Measurements from ENCODE around the gene LRCOL1.

The LRCOL1 gene

DNA sequence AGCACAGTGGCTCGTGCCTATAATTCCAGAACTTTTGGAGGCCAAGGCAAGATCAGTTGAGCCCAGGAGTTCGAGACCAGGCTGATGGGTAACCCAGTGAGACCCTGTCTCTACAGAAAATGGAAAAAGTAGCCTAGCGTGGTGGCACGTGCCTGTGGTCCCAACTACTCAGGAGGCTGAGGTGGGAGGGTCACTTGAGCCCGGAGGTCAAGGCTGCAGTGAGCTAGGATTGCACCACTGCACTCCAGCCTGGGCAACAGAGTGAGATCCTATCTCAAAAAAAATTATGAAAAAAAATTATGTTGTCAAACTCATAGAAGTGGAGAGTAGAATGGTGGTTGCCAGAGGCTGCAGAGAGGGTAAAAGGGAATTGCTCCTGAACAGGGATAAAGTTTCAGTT, 3.6 kb upstream of the LRCOL1 start:
- H3K27me3 ChIP-seq (ENCODE audit: control insufficient read depth, insufficient read depth, low read length) = peaks cover 70% of the 10 kb centered on the region
- peaks cover 18% of the 10 kb centered on the region for H3K9me3 ChIP-seq (replicated peaks; ENCODE audit: low read length)
- no peak overlapping the region for H3K9ac ChIP-seq (ENCODE audit: low read depth, low read length)
- H3K4me1 ChIP-seq (ENCODE audit: control insufficient read depth, insufficient read depth, low read length) = peaks cover 10% of the 10 kb centered on the region
- no peak overlapping the region for H3K4me2 ChIP-seq (ENCODE audit: low read length)
- H3K4me3 ChIP-seq (ENCODE audit: low read length) = no peak overlapping the region
- no peaks in the 10 kb centered on the region for H3K36me3 ChIP-seq (ENCODE audit: insufficient read depth, low read length)

DNA sequence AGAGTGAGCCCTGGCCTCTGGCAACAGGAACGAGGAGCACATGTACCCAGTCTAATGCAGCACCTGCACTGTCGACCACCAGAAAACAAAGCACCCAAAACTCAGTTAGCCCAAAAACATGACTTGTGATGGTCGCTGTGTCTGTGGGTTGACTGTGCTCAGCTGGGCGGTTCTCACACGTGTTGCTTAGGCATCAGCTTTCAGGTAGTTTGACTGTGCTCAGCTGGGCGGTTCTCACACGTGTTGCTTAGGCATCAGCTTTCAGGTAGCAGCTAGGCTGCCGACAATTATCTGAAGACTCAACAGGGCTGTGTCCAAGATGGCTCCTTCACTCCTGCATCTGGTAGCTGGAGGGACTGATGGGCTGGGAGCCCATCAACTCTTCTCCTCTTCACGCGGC, 1.2 kb upstream of the LRCOL1 start:
- Histone ChIP-seq H3K4me3 (ENCODE audit: low read length) (no peak overlapping the region), H3K27me3 (ENCODE audit: control insufficient read depth, insufficient read depth, low read length) (peaks cover 76% of the 10 kb centered on the region), H3K4me1 (ENCODE audit: control insufficient read depth, insufficient read depth, low read length) (peaks cover 14% of the 10 kb centered on the region), H3K9ac (ENCODE audit: low read depth, low read length) (no peak overlapping the region), H3K36me3 (ENCODE audit: insufficient read depth, low read length) (no peaks in the 10 kb centered on the region), H3K9me3 (replicated peaks; ENCODE audit: low read length) (peaks cover 9% of the 10 kb centered on the region), H3K4me2 (ENCODE audit: low read length) (no peak overlapping the region)

DNA sequence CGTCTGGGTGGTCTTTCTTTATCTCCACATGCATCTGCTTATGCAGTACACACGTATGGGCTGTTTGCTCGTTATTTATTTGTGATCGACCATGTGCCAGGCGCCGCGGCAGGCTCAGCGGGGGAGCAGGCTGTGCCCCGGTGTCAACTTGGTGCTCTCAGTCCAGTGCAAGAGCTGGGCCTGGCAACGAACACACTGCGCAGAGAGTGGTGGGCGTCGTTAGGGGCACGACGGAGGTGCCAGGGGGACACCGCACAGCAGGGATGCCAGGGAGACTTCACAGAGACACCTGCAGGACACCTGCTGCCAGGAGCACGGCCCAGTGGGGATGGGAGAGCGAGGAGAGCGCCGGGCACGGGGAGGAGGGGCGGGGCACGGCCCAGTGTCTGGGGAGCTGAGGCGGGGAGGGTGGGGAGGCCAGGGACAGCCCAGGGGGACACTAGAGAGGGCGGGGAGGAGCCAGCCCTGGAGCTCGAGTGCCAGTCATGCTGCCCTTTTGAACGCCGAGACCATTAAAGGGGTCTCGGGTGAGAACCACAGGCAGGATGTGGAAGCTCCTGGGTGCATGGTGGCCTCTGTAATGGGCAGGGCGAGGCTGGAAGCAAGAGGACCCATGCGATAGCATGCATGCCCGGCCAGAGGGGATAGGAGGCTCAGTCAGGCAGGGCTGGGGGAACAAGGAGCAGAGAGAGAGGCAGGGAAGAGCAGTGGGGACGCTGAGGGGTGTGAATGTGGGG, 652 bp upstream of the LRCOL1 start:
- peaks cover 78% of the 10 kb centered on the region for H3K27me3 ChIP-seq (ENCODE audit: control insufficient read depth, insufficient read depth, low read length)
- no peak overlapping the region for H3K4me3 ChIP-seq (ENCODE audit: low read length)
- H3K9ac ChIP-seq (ENCODE audit: low read depth, low read length) = no peak overlapping the region

DNA sequence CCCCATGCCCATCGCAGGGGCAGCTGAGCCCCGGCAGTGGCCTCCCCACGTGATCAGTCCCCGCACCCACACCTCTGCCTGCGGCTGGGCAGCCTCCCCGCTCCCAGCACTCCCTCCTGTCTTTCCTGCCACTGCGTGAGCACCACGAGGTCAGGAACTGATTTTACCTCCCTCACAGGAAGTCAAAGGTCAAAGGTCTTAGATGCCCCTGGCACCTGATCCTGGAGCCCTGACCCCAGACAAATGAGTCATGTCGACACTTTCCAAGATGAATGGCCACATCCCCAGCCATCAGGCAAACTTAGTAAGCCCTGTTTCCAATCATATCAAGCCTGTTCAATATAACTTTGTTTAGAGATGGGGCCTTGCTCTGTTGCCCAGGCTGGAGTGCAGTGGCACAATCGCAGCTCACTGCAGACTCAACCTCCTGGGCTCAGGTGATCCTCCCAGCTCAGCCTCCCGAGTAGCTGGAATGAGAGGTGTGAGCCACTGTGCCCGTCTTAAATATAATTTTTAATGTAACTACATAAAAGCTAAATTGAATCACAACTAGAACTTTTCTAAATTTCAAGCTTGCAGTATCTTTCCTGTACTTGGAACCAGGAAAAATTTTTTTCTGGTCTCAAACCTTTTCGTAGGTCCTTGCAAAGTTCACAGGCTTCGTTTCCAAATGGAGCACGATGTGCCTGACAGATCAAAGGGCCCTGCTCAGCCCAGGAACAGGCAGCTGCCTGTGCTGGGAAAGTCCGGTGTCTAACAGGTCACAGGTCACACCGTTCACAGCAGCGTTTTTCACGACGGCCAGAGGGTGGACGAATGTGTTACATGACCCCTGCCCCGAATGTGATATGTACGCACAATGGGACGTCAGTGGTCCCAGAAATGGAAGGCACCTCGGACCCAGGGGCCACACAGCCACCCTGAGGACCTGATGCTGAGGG, 1.9 kb downstream of the LRCOL1 start:
- no peaks in the 10 kb centered on the region for H3K36me3 ChIP-seq (ENCODE audit: insufficient read depth, low read length)
- H3K4me1 ChIP-seq (ENCODE audit: control insufficient read depth, insufficient read depth, low read length) = peaks cover 18% of the 10 kb centered on the region
- H3K9ac ChIP-seq (ENCODE audit: low read depth, low read length) = no peak overlapping the region
- H3K9me3 ChIP-seq (replicated peaks; ENCODE audit: low read length) = no peaks in the 10 kb centered on the region
- H3K4me2 ChIP-seq (ENCODE audit: low read length) = no peak overlapping the region
- peaks cover 91% of the 10 kb centered on the region for H3K27me3 ChIP-seq (ENCODE audit: control insufficient read depth, insufficient read depth, low read length)
- H3K4me3 ChIP-seq (ENCODE audit: low read length) = no peak overlapping the region

More for the DNA sequence above, 652 bp upstream of the LRCOL1 start:
- H3K4me2 ChIP-seq (ENCODE audit: low read length) = peak overlapping the region; percentile 75
- H3K4me1 ChIP-seq (ENCODE audit: control insufficient read depth, insufficient read depth, low read length) = peaks cover 18% of the 10 kb centered on the region
- no peaks in the 10 kb centered on the region for H3K36me3 ChIP-seq (ENCODE audit: insufficient read depth, low read length)
- peaks cover 4% of the 10 kb centered on the region for H3K9me3 ChIP-seq (replicated peaks; ENCODE audit: low read length)

DNA sequence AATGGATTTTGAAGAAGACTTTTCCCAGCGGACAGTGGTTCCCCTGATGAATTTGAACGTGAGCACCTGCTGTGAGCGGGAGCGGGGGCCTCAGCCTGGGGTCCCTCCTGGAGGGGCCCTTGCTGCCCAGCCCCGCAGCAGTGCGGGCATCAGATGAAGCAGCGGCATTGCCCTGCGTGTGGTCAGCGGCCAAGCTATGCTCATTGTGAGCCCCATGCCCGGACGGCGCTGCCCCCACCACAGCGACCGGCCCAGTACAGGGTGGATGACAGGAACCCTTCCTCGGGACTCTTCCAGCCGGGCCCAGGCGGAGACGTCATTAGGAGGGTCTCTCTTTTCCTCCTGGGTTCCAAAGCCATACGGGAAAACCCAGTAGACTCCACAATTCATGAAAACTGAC, 3.5 kb downstream of the LRCOL1 start:
- H3K27me3 ChIP-seq (ENCODE audit: control insufficient read depth, insufficient read depth, low read length) = peaks cover 93% of the 10 kb centered on the region
- no peaks in the 10 kb centered on the region for H3K36me3 ChIP-seq (ENCODE audit: insufficient read depth, low read length)
- no peak overlapping the region for H3K9ac ChIP-seq (ENCODE audit: low read depth, low read length)
- H3K4me1 ChIP-seq (ENCODE audit: control insufficient read depth, insufficient read depth, low read length) = peaks cover 18% of the 10 kb centered on the region
- no peaks in the 10 kb centered on the region for H3K9me3 ChIP-seq (replicated peaks; ENCODE audit: low read length)
- H3K4me2 ChIP-seq (ENCODE audit: low read length) = no peak overlapping the region
- H3K4me3 ChIP-seq (ENCODE audit: low read length) = no peak overlapping the region

DNA sequence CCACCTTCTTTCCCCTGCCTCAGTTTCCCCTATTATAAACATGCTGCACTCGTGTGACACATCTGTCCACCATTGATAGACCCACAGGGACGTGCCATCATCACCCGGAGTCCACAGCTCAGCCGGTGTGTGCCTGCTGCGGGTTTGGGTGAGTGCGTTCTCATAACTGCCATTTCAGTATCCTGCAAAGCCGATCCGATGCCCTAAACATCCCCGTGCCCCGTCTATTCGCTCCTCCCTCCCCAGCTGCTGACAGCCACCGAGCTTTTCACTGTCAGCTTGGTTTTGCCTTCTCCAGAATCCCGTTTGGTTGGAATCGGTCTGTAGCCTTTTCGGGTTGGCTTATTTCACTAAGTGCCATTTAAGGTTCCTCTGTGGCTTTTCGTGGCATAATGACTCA, 3.9 kb downstream of the LRCOL1 start:
- Histone ChIP-seq H3K4me2 (ENCODE audit: low read length) (peak overlapping the region; percentile 52), H3K9ac (ENCODE audit: low read depth, low read length) (no peak overlapping the region), H3K27me3 (ENCODE audit: control insufficient read depth, insufficient read depth, low read length) (peaks cover 92% of the 10 kb centered on the region), H3K4me1 (ENCODE audit: control insufficient read depth, insufficient read depth, low read length) (peaks cover 18% of the 10 kb centered on the region), H3K9me3 (replicated peaks; ENCODE audit: low read length) (no peaks in the 10 kb centered on the region), H3K4me3 (ENCODE audit: low read length) (no peak overlapping the region), H3K36me3 (ENCODE audit: insufficient read depth, low read length) (no peaks in the 10 kb centered on the region)

DNA sequence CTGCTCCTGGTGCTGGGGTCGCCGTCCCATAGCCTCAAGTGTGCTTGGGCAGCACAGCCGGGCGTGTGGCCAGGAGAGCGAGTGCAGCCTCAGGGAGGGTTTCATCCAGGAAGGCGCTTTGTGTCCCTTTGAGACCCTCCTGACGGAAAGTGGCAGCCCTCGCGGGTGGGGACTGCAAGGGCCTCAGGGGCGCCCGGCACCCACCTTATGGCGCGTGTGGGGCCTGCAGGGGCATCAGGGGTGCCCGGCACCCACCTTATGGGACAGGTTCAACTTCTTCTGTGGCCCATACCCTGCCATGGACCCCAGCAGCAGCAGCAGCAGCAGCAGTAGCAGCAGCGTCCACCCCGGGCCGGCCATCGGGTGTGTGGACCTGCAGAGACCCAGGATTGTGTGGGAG, 4.5 kb downstream of the LRCOL1 start:
- Histone ChIP-seq H3K4me2 (ENCODE audit: low read length) (no peak overlapping the region), H3K4me3 (ENCODE audit: low read length) (no peak overlapping the region), H3K27me3 (ENCODE audit: control insufficient read depth, insufficient read depth, low read length) (peaks cover 95% of the 10 kb centered on the region), H3K9me3 (replicated peaks; ENCODE audit: low read length) (no peaks in the 10 kb centered on the region), H3K4me1 (ENCODE audit: control insufficient read depth, insufficient read depth, low read length) (peaks cover 18% of the 10 kb centered on the region), H3K36me3 (ENCODE audit: insufficient read depth, low read length) (no peaks in the 10 kb centered on the region), H3K9ac (ENCODE audit: low read depth, low read length) (no peak overlapping the region)

DNA sequence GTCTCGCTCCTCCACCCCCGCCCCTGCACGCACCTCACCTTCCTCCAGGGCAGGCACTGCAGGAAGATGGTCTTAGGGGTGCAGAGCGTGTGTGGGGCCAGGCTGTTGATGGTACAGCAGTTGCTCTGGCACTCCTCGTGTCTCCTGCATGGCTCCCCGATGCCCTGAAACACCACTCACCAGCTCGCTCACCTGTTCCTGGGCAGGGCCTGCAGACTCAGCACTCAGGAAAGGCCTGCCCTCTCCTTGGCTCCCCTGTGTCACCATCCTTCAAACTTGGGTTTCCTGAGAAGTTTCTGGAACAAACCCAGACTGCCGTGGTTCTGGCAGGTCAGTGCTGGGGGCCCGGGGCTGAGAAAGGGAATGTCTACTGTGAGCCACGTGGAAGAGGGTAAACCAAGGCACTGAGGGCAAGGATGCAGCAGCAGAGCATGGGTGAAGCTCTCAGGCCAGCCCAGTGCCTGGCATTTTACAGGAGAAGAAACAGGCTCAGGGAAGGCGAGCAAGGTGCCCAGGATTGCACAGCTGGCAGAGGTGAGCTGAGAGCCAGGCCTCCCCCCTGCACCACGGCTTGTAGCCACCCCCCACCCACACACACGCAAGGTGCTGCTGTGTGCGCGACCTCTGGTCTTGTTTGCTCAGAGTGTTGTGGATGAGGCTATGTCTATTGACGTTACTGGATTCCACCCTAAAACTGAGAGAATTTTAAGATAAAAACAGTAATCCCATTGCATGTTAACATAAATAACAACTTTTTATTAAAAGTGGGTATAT, 5.5 kb downstream of the LRCOL1 start:
- peaks cover 90% of the 10 kb centered on the region for H3K27me3 ChIP-seq (ENCODE audit: control insufficient read depth, insufficient read depth, low read length)

DNA sequence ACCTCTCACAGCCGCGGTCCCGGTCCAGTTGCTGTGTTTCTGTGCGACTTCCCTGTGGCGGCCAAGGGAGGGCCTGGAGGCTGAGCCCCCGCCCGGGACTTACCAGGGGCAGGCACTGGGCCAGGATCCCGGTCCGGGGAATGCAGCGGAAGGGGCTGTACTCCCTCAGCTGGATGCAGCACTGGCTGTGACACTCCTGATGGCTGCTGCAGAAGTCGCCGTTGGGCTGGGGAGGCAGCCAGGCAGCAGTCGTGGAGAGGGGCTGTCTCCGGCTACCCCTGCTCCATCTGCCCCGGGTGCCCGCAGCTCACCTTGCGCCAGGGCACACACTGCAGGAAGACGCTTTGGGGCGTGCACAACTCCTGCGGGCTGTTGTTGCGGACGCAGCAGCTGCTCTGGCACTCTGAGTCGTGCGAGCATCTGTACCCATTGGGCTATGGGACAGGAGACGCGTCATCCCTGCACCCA, 6.2 kb downstream of the LRCOL1 start:
- Histone ChIP-seq H3K9ac (ENCODE audit: low read depth, low read length) (no peak overlapping the region), H3K36me3 (ENCODE audit: insufficient read depth, low read length) (no peaks in the 10 kb centered on the region), H3K27me3 (ENCODE audit: control insufficient read depth, insufficient read depth, low read length) (peaks cover 83% of the 10 kb centered on the region), H3K4me2 (ENCODE audit: low read length) (no peak overlapping the region), H3K9me3 (replicated peaks; ENCODE audit: low read length) (no peaks in the 10 kb centered on the region), H3K4me3 (ENCODE audit: low read length) (no peak overlapping the region), H3K4me1 (ENCODE audit: control insufficient read depth, insufficient read depth, low read length) (peaks cover 17% of the 10 kb centered on the region)

More for the DNA sequence above, 5.5 kb downstream of the LRCOL1 start:
- H3K9me3 ChIP-seq (replicated peaks; ENCODE audit: low read length) = no peaks in the 10 kb centered on the region
- no peak overlapping the region for H3K4me3 ChIP-seq (ENCODE audit: low read length)
- no peak overlapping the region for H3K9ac ChIP-seq (ENCODE audit: low read depth, low read length)
- H3K4me1 ChIP-seq (ENCODE audit: control insufficient read depth, insufficient read depth, low read length) = peaks cover 17% of the 10 kb centered on the region
- no peak overlapping the region for H3K4me2 ChIP-seq (ENCODE audit: low read length)
- H3K36me3 ChIP-seq (ENCODE audit: insufficient read depth, low read length) = no peaks in the 10 kb centered on the region

DNA sequence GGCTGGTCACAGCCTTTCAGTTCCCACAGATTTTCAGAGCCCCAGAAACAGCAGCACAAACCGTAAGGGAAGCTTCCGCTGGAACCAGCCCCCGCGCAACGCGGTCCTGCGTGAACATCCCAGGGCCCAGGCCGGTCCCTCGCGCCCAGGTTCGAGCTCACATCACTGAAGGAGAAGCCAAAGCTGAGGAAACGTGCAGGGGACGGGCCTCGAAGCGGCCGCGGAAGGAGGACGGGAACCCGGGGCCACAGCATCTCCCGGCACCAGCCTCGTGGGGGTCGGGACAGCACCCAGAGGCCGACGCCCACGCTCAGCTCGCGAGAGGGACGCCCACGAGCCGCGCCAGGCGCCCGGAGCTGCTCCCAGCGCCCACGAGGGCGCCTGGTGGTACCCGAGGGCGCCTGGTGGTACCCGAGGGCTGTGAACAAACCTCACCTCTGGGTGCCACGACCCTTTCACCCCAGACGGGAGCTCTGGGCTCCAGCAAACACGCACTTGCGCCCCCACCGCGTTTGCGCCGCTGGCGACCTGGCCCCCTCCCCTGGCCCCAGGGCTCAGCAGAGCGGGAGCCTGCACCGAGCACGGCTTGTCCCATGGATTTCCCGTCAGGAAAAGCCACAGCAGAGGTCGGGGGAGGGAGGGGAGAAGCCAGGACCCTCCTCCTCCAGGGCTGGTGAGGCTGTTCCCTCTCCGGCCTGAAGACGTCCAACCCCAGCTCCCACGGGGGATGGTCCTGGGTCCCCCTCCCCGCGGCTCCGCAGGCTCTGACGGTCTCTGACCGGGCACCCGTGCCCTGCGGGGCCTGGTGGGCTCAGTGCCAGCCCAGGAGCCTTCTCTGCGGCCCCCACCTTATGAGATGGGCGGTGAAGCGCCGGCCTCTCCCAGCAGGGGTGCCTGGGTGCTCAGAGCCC, 6.9 kb downstream of the LRCOL1 start:
- Histone ChIP-seq H3K9ac (ENCODE audit: low read depth, low read length) (no peak overlapping the region), H3K4me2 (ENCODE audit: low read length) (no peak overlapping the region), H3K4me1 (ENCODE audit: control insufficient read depth, insufficient read depth, low read length) (peaks cover 21% of the 10 kb centered on the region), H3K9me3 (replicated peaks; ENCODE audit: low read length) (no peaks in the 10 kb centered on the region), H3K27me3 (ENCODE audit: control insufficient read depth, insufficient read depth, low read length) (peaks cover 77% of the 10 kb centered on the region), H3K36me3 (ENCODE audit: insufficient read depth, low read length) (no peaks in the 10 kb centered on the region), H3K4me3 (ENCODE audit: low read length) (no peak overlapping the region)
